ENCODE results near the gene PMIS2.

- TF ChIP-seq ZNF8 (CRISPR knock-in tag; IDR thresholded peaks at IDR 0.05) (no peak), ZFP3 (CRISPR knock-in tag; IDR thresholded peaks at IDR 0.05) (no peak), CREB5 (CRISPR knock-in tag; IDR thresholded peaks at IDR 0.05; ENCODE audit: low read depth) (no peak), ARNTL (CRISPR knock-in tag; IDR thresholded peaks at IDR 0.05; ENCODE audit: borderline replicate concordance, low read depth) (no peak), BACH2 (CRISPR knock-in tag; IDR thresholded peaks at IDR 0.05; ENCODE audit: borderline replicate concordance) (no peak), ZNF70 (CRISPR knock-in tag; IDR thresholded peaks at IDR 0.05) (no peak)
- TF ChIP-seq, protein P1, sequence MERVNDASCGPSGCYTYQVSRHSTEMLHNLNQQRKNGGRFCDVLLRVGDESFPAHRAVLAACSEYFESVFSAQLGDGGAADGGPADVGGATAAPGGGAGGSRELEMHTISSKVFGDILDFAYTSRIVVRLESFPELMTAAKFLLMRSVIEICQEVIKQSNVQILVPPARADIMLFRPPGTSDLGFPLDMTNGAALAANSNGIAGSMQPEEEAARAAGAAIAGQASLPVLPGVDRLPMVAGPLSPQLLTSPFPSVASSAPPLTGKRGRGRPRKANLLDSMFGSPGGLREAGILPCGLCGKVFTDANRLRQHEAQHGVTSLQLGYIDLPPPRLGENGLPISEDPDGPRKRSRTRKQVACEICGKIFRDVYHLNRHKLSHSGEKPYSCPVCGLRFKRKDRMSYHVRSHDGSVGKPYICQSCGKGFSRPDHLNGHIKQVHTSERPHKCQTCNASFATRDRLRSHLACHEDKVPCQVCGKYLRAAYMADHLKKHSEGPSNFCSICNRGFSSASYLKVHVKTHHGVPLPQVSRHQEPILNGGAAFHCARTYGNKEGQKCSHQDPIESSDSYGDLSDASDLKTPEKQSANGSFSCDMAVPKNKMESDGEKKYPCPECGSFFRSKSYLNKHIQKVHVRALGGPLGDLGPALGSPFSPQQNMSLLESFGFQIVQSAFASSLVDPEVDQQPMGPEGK (CRISPR knock-in tag; IDR thresholded peaks at IDR 0.05; ENCODE audit: borderline replicate concordance) = no peak
These were observed 8.1 kb upstream of the PMIS2 start for GRCh38 chr19:35577918-35578317.

All from SK-N-SH treated with all-trans-retinoic acid at 6 μM for 48 hours (cell line).